Measurements from ENCODE around the gene MRTFA.

MRTFA gene

GRCh38 chr22:40417041-40417440 lies 219.5 kb downstream of the MRTFA start:
- Histone ChIP-seq H3K9me3 (ENCODE audit: control insufficient read depth, low read length) (no peaks in the 10 kb centered on the region), H3K27me3 (ENCODE audit: control insufficient read depth, insufficient read depth, low read length, poor library complexity, severe bottlenecking) (no peaks in the 10 kb centered on the region), H3K4me1 (ENCODE audit: control insufficient read depth, insufficient read depth, low read length) (peaks cover 6% of the 10 kb centered on the region), H3K27ac (ENCODE audit: insufficient read depth, low read depth, low read length, poor library complexity, severe bottlenecking) (no peak overlapping the region), H3K4me3 (ENCODE audit: insufficient read depth, low read depth, low read length) (no peak overlapping the region), H3K36me3 (ENCODE audit: control insufficient read depth, insufficient read depth, low read length) (peaks cover 16% of the 10 kb centered on the region)
- 93 to 94% methylated on average over 8 of the region's 8 CpGs for WGBS, 2 experiments

DNA sequence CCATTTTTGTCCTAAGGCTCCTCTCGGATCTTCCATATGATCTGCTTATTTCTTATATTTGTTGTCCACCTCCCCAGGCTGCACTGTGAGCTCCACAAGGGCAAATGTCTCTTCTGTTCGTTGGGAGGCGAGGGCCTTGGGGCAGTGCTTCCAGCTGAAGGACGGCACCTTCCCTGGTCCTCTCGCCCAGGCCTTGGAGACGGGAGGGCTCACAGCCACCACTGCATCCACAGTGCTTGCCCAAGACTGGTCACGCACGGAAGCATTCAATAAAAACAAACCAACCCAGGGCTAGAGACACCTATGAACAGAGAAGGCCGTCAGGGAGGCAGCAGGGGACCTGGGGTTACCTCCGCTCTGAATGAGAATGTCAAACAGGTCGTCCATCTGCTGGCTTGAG lies 219.9 kb downstream of the MRTFA start:
- WGBS, 2 experiments = 91 to 93% methylated on average over 11 of the region's 11 CpGs
- Histone ChIP-seq H3K4me1 (ENCODE audit: control insufficient read depth, insufficient read depth, low read length) (peaks cover 6% of the 10 kb centered on the region), H3K27me3 (ENCODE audit: control insufficient read depth, insufficient read depth, low read length, poor library complexity, severe bottlenecking) (no peaks in the 10 kb centered on the region), H3K36me3 (ENCODE audit: control insufficient read depth, insufficient read depth, low read length) (peaks cover 16% of the 10 kb centered on the region), H3K4me3 (ENCODE audit: insufficient read depth, low read depth, low read length) (no peak overlapping the region), H3K9me3 (ENCODE audit: control insufficient read depth, low read length) (no peaks in the 10 kb centered on the region), H3K27ac (ENCODE audit: insufficient read depth, low read depth, low read length, poor library complexity, severe bottlenecking) (no peak overlapping the region)

GRCh38 chr22:40416267-40416570 lies 220.3 kb downstream of the MRTFA start:
- H3K27ac ChIP-seq (ENCODE audit: insufficient read depth, low read depth, low read length, poor library complexity, severe bottlenecking) = no peak overlapping the region
- no peak overlapping the region for H3K4me3 ChIP-seq (ENCODE audit: insufficient read depth, low read depth, low read length)
- 93 to 94% methylated on average over 10 of the region's 10 CpGs for WGBS, 2 experiments
- peaks cover 13% of the 10 kb centered on the region for H3K36me3 ChIP-seq (ENCODE audit: control insufficient read depth, insufficient read depth, low read length)
- H3K27me3 ChIP-seq (ENCODE audit: control insufficient read depth, insufficient read depth, low read length, poor library complexity, severe bottlenecking) = no peaks in the 10 kb centered on the region
- peaks cover 6% of the 10 kb centered on the region for H3K4me1 ChIP-seq (ENCODE audit: control insufficient read depth, insufficient read depth, low read length)
- no peaks in the 10 kb centered on the region for H3K9me3 ChIP-seq (ENCODE audit: control insufficient read depth, low read length)

DNA sequence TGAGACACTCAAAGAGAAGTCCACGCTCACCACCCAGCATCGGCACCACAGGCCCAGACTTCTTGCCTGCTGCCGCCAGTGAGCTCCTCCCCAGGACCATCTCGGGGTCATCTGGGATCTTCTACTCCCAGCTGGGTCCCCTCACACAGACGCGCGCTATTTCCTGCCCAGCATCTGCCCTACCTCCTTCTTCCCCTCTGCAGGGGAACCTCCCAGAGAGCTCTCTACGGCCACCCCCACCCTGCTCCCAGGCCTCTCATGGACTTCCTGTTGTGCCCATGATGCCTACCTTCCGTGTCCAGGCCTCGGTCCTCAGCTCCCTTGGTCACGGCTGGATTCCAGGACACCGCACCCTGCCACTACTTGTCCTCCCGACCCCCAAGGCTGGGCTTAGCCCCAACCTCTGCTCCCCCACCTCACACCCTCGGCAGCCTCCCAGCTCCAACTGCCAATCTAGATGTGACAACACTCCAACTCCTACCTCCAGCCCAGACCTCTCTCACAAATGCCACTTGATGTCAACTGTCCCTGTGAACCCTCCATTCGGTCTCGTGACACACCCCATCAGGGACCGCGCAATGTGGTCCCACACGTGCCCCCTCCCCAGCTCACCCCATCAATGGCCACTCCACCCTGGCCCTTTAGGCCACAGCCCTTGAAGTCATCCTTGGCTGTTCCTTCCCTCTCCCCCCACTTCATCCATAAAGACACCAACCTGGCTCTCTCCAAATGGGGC lies 220.8 kb downstream of the MRTFA start:
- no peak overlapping the region for H3K4me3 ChIP-seq (ENCODE audit: insufficient read depth, low read depth, low read length)
- H3K27me3 ChIP-seq (ENCODE audit: control insufficient read depth, insufficient read depth, low read length, poor library complexity, severe bottlenecking) = no peaks in the 10 kb centered on the region
- peaks cover 6% of the 10 kb centered on the region for H3K4me1 ChIP-seq (ENCODE audit: control insufficient read depth, insufficient read depth, low read length)
- 94% methylated on average over 19 of the region's 19 CpGs for WGBS, 2 experiments
- H3K36me3 ChIP-seq (ENCODE audit: control insufficient read depth, insufficient read depth, low read length) = peaks cover 12% of the 10 kb centered on the region
- H3K27ac ChIP-seq (ENCODE audit: insufficient read depth, low read depth, low read length, poor library complexity, severe bottlenecking) = no peak overlapping the region
- H3K9me3 ChIP-seq (ENCODE audit: control insufficient read depth, low read length) = no peaks in the 10 kb centered on the region

- WGBS, 2 experiments = 92 to 93% methylated on average over 10 of the region's 10 CpGs
- H3K27ac ChIP-seq (ENCODE audit: insufficient read depth, low read depth, low read length, poor library complexity, severe bottlenecking) = no peak overlapping the region
Measured at GRCh38 chr22:40414838-40415505, 221.5 kb downstream of the MRTFA start.

DNA sequence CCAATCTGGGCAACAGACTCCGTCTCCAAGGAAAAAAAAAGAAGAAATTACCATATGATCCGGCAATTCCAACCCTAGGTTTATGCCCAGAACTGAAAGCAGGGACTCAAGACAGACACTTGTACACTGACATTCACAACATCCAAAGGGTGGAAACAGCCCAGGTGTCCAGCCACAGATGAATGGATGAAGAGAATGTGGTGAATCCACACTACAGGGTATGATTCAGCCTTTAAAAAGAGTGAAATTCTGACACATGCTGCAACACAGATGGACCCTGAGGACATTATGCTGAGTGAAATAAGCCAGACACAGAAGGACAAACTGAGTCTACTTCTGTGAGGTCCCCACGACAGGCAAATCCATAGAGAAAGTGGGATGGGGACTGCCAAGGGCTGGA lies 222.2 kb downstream of the MRTFA start:
- H3K4me1 ChIP-seq (ENCODE audit: control insufficient read depth, insufficient read depth, low read length) = peaks cover 6% of the 10 kb centered on the region
- no peaks in the 10 kb centered on the region for H3K9me3 ChIP-seq (ENCODE audit: control insufficient read depth, low read length)
- WGBS, 2 experiments = 86 to 93% methylated on average over 2 to 3 of the region's 3 CpGs
- no peak overlapping the region for H3K27ac ChIP-seq (ENCODE audit: insufficient read depth, low read depth, low read length, poor library complexity, severe bottlenecking)
- no peaks in the 10 kb centered on the region for H3K27me3 ChIP-seq (ENCODE audit: control insufficient read depth, insufficient read depth, low read length, poor library complexity, severe bottlenecking)
- no peak overlapping the region for H3K4me3 ChIP-seq (ENCODE audit: insufficient read depth, low read depth, low read length)
- H3K36me3 ChIP-seq (ENCODE audit: control insufficient read depth, insufficient read depth, low read length) = peaks cover 12% of the 10 kb centered on the region

More at GRCh38 chr22:40414838-40415505, 221.5 kb downstream of the MRTFA start:
- Histone ChIP-seq H3K27me3 (ENCODE audit: control insufficient read depth, insufficient read depth, low read length, poor library complexity, severe bottlenecking) (no peaks in the 10 kb centered on the region), H3K4me3 (ENCODE audit: insufficient read depth, low read depth, low read length) (no peak overlapping the region), H3K4me1 (ENCODE audit: control insufficient read depth, insufficient read depth, low read length) (peaks cover 6% of the 10 kb centered on the region), H3K9me3 (ENCODE audit: control insufficient read depth, low read length) (no peaks in the 10 kb centered on the region), H3K36me3 (ENCODE audit: control insufficient read depth, insufficient read depth, low read length) (peaks cover 13% of the 10 kb centered on the region)

GRCh38 chr22:40413873-40414272 lies 222.6 kb downstream of the MRTFA start:
- Histone ChIP-seq H3K27ac (ENCODE audit: insufficient read depth, low read depth, low read length, poor library complexity, severe bottlenecking) (no peak overlapping the region), H3K4me3 (ENCODE audit: insufficient read depth, low read depth, low read length) (no peak overlapping the region), H3K4me1 (ENCODE audit: control insufficient read depth, insufficient read depth, low read length) (peaks cover 3% of the 10 kb centered on the region), H3K36me3 (ENCODE audit: control insufficient read depth, insufficient read depth, low read length) (peaks cover 12% of the 10 kb centered on the region), H3K27me3 (ENCODE audit: control insufficient read depth, insufficient read depth, low read length, poor library complexity, severe bottlenecking) (no peaks in the 10 kb centered on the region), H3K9me3 (ENCODE audit: control insufficient read depth, low read length) (no peaks in the 10 kb centered on the region)
- WGBS, 2 experiments = 91 to 96% methylated on average over 13 of the region's 13 CpGs

- H3K27me3 ChIP-seq (ENCODE audit: control insufficient read depth, insufficient read depth, low read length, poor library complexity, severe bottlenecking) = no peaks in the 10 kb centered on the region
- H3K36me3 ChIP-seq (ENCODE audit: control insufficient read depth, insufficient read depth, low read length) = peaks cover 20% of the 10 kb centered on the region
- 94 to 96% methylated on average over 2 of the region's 2 CpGs for WGBS, 2 experiments
Measured at GRCh38 chr22:40412441-40412840, 224.1 kb downstream of the MRTFA start.

DNA sequence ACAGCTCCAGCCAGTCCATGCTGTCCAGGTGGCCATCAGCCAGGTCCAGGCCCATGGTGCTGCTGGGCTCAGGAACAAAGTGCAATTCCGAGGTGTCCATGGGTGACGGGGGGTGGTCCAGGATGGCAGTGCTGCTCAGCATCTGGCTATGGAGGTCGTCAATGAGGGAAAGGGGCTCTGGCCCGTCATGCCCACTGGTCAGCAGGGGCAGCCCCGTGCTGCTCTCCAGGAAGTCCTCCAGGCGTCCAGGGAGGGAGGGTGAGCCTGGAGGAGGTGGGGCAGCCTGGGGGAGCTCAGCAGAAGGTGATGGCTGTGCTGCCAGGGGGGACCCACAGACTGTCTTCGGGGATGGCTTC lies 225.0 kb downstream of the MRTFA start:
- H3K9me3 ChIP-seq (ENCODE audit: control insufficient read depth, low read length) = no peaks in the 10 kb centered on the region
- no peaks in the 10 kb centered on the region for H3K4me1 ChIP-seq (ENCODE audit: control insufficient read depth, insufficient read depth, low read length)
- H3K27ac ChIP-seq (ENCODE audit: insufficient read depth, low read depth, low read length, poor library complexity, severe bottlenecking) = no peak overlapping the region
- H3K4me3 ChIP-seq (ENCODE audit: insufficient read depth, low read depth, low read length) = no peak overlapping the region
- peaks cover 28% of the 10 kb centered on the region for H3K36me3 ChIP-seq (ENCODE audit: control insufficient read depth, insufficient read depth, low read length)
- H3K27me3 ChIP-seq (ENCODE audit: control insufficient read depth, insufficient read depth, low read length, poor library complexity, severe bottlenecking) = no peaks in the 10 kb centered on the region
- 93 to 96% methylated on average over 7 of the region's 7 CpGs for WGBS, 2 experiments

More at GRCh38 chr22:40412441-40412840, 224.1 kb downstream of the MRTFA start:
- no peaks in the 10 kb centered on the region for H3K9me3 ChIP-seq (ENCODE audit: control insufficient read depth, low read length)
- H3K4me3 ChIP-seq (ENCODE audit: insufficient read depth, low read depth, low read length) = no peak overlapping the region
- H3K27ac ChIP-seq (ENCODE audit: insufficient read depth, low read depth, low read length, poor library complexity, severe bottlenecking) = no peak overlapping the region
- H3K4me1 ChIP-seq (ENCODE audit: control insufficient read depth, insufficient read depth, low read length) = no peaks in the 10 kb centered on the region

- H3K36me3 ChIP-seq (ENCODE audit: control insufficient read depth, insufficient read depth, low read length) = peaks cover 29% of the 10 kb centered on the region
Measured at GRCh38 chr22:40410731-40411505, 225.6 kb downstream of the MRTFA start.

More at GRCh38 chr22:40410731-40411505, 225.6 kb downstream of the MRTFA start:
- H3K4me1 ChIP-seq (ENCODE audit: control insufficient read depth, insufficient read depth, low read length) = no peaks in the 10 kb centered on the region
- WGBS, 2 experiments = 95 to 97% methylated on average over 11 of the region's 13 CpGs
- no peaks in the 10 kb centered on the region for H3K9me3 ChIP-seq (ENCODE audit: control insufficient read depth, low read length)
- no peaks in the 10 kb centered on the region for H3K27me3 ChIP-seq (ENCODE audit: control insufficient read depth, insufficient read depth, low read length, poor library complexity, severe bottlenecking)
- no peak overlapping the region for H3K27ac ChIP-seq (ENCODE audit: insufficient read depth, low read depth, low read length, poor library complexity, severe bottlenecking)
- H3K4me3 ChIP-seq (ENCODE audit: insufficient read depth, low read depth, low read length) = no peak overlapping the region

All from ectodermal cell (in vitro differentiated cells).